ENCODE results near the gene CA12. TPM values are rescaled to one million over a fixed set of nuclear protein-coding genes. Genes with fewer than 3 reads are reported as not detected.

The CA12 gene
- total RNA-seq, result 94.0 and 255 TPM in 2 replicates

GRCh38 chr15:63381301-63382204, at the start of gene CA12:
Gene CA12 (minus strand): TSS chr15:63381846. CDS start chr15:63381720, 126 bp downstream.

GRCh38 chr15:63277038-63277892, 104.4 kb downstream of the CA12 start, which contains the start of gene APH1B:
Gene APH1B (plus strand): TSS chr15:63277605. CDS start chr15:63277624, 19 bp downstream.

Other genes with a start within 250 kb of the CA12 start
- 317 and 373 TPM in 2 replicates for gene RPS27L, start 224.4 kb downstream of the CA12 start, total RNA-seq
- 123 and 209 TPM in 2 replicates for gene RAB8B, start 192.2 kb downstream of the CA12 start, total RNA-seq
- 24.3 and 27.1 TPM in 2 replicates for gene APH1B, start 104.2 kb downstream of the CA12 start, total RNA-seq
- 40.4 and 52.4 TPM in 2 replicates for gene USP3, start 122.7 kb upstream of the CA12 start, total RNA-seq
- 0.15 and 0.17 TPM in 2 replicates for gene FBXL22, start 215.5 kb upstream of the CA12 start, total RNA-seq

Data from smooth muscle cell of trachea (primary cell).